ENCODE measurements around the gene TAF4. TPM values are rescaled to one million over a fixed set of nuclear protein-coding genes. Genes with fewer than 3 reads are reported as not detected.

TAF4 gene
- polyA plus RNA-seq, 1 donor from 2014 or later: 10.2 TPM

DNA sequence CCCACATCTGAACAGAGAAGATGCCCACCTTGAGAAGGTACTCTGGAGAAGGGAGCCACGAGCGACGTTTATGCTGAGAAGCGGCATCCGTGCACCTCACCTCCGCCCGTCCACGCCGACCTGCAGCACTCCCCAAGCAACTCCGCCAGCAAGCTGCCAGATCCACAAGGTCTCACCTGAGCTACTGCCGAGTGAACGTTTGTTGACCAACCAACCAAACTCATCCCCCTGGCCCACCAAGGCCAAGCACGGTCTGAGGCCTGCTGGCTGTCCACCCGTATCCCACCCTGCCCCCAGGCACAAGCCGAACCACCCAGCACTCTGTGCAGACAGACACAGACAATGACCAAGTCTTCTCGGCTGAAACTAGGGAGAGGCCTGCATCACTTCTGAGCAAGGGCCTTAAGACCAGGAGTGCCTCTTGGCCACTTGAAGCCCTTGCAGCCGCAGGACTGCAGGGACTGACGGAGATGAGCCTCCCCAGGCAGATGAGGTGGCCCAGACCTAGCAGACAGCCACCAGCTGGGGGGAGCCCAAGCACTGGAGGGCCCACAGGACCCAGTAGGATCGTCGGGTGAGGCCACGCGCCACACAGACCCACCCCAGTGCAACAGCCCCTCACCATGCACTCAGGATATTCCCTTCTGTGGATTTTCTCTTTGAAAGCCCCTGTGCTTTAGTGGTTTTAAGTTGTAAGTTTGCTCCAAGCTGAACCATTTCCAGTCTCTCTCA is 12.1 kb downstream of the TAF4 start:
- Histone ChIP-seq H3K4me2 (ENCODE audit: low read length) (no peak overlapping the region), H3K27me3 (ENCODE audit: insufficient read depth, low read depth, low read length) (no peaks in the 10 kb centered on the region), H3K9me2 (ENCODE audit: insufficient read depth, low read length) (no peaks in the 10 kb centered on the region), H2AFZ (ENCODE audit: low read depth, low read length) (no peak overlapping the region), H3K79me2 (replicated peaks; ENCODE audit: insufficient read depth, low read length) (peaks cover 56% of the 10 kb centered on the region), H4K20me1 (ENCODE audit: insufficient read depth) (no peaks in the 10 kb centered on the region), H3F3A (ENCODE audit: insufficient read depth, low read length, poor library complexity, severe bottlenecking) (no peaks in the 10 kb centered on the region), H3K4me3 (ENCODE audit: low read length) (no peak overlapping the region), H3K9me3 (ENCODE audit: low read length) (no peaks in the 10 kb centered on the region), H3K9ac (ENCODE audit: low read length) (no peak overlapping the region), H3K27ac (ENCODE audit: low read length) (no peak overlapping the region), H3K36me3 (ENCODE audit: insufficient read depth, low read length) (peaks cover 11% of the 10 kb centered on the region)
- no peak for TF ChIP-seq RAD21 (conservative IDR thresholded peaks at IDR 0.05)

DNA sequence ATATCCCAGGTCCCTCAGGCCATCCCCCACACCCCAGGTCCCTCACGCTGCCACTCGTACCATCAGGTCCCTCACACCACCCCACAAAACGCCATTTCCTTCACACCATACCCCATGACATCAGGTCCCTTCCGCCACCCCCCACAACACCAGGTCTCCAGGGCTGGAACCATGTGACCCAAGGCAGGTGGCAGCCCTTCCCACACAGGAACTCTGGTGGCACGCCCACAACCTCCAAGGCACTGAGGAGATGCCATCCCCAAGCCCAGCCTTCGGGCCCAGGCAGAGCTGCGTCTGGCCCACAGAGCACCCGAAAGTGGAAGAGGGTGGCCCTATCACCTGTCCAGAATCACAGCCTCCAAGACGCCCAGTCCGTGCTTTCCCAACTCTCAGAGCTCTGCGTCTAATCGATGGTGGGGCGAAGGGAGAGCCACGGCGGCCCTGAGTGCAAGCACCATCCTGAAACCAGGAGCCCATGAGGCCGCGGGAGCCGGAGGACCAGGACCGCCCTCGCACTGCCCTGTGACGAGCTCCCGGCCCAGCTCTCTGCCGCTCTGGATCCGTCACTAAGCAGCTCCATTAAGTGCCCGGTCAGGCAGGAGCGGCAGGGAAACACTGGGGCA is 12.7 kb downstream of the TAF4 start:
- Histone ChIP-seq H3K9ac (ENCODE audit: low read length) (no peak overlapping the region), H3K9me2 (ENCODE audit: insufficient read depth, low read length) (no peaks in the 10 kb centered on the region), H3K27me3 (ENCODE audit: insufficient read depth, low read depth, low read length) (no peaks in the 10 kb centered on the region), H3K79me2 (replicated peaks; ENCODE audit: insufficient read depth, low read length) (peaks cover 59% of the 10 kb centered on the region), H3K9me3 (ENCODE audit: low read length) (no peaks in the 10 kb centered on the region), H3K4me2 (ENCODE audit: low read length) (no peak overlapping the region), H3F3A (ENCODE audit: insufficient read depth, low read length, poor library complexity, severe bottlenecking) (no peaks in the 10 kb centered on the region), H3K36me3 (ENCODE audit: insufficient read depth, low read length) (peaks cover 11% of the 10 kb centered on the region), H2AFZ (ENCODE audit: low read depth, low read length) (no peak overlapping the region), H3K4me3 (ENCODE audit: low read length) (no peak overlapping the region), H4K20me1 (ENCODE audit: insufficient read depth) (no peaks in the 10 kb centered on the region), H3K27ac (ENCODE audit: low read length) (no peak overlapping the region)
- TF ChIP-seq RAD21 (conservative IDR thresholded peaks at IDR 0.05) (no peak), SMC3 (conservative IDR thresholded peaks at IDR 0.05; ENCODE audit: poor library complexity) (no peak), EP300 (conservative IDR thresholded peaks at IDR 0.05; ENCODE audit: poor library complexity, severe bottlenecking) (no peak), TAF1 (IDR thresholded peaks at IDR 0.05; ENCODE audit: low read depth) (no peak), EZH2 (IDR thresholded peaks at IDR 0.05; ENCODE audit: borderline replicate concordance, insufficient read depth, low read length, poor library complexity, severe bottlenecking) (no peak), POLR2AphosphoS5 (IDR thresholded peaks at IDR 0.05) (no peak), MXI1 (conservative IDR thresholded peaks at IDR 0.05; ENCODE audit: poor library complexity, severe bottlenecking) (no peak)
- TF ChIP-seq, protein P1, sequence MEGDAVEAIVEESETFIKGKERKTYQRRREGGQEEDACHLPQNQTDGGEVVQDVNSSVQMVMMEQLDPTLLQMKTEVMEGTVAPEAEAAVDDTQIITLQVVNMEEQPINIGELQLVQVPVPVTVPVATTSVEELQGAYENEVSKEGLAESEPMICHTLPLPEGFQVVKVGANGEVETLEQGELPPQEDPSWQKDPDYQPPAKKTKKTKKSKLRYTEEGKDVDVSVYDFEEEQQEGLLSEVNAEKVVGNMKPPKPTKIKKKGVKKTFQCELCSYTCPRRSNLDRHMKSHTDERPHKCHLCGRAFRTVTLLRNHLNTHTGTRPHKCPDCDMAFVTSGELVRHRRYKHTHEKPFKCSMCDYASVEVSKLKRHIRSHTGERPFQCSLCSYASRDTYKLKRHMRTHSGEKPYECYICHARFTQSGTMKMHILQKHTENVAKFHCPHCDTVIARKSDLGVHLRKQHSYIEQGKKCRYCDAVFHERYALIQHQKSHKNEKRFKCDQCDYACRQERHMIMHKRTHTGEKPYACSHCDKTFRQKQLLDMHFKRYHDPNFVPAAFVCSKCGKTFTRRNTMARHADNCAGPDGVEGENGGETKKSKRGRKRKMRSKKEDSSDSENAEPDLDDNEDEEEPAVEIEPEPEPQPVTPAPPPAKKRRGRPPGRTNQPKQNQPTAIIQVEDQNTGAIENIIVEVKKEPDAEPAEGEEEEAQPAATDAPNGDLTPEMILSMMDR (IDR thresholded peaks at IDR 0.05; ENCODE audit: poor library complexity, severe bottlenecking): no peak
- TF ChIP-seq, protein P2, sequence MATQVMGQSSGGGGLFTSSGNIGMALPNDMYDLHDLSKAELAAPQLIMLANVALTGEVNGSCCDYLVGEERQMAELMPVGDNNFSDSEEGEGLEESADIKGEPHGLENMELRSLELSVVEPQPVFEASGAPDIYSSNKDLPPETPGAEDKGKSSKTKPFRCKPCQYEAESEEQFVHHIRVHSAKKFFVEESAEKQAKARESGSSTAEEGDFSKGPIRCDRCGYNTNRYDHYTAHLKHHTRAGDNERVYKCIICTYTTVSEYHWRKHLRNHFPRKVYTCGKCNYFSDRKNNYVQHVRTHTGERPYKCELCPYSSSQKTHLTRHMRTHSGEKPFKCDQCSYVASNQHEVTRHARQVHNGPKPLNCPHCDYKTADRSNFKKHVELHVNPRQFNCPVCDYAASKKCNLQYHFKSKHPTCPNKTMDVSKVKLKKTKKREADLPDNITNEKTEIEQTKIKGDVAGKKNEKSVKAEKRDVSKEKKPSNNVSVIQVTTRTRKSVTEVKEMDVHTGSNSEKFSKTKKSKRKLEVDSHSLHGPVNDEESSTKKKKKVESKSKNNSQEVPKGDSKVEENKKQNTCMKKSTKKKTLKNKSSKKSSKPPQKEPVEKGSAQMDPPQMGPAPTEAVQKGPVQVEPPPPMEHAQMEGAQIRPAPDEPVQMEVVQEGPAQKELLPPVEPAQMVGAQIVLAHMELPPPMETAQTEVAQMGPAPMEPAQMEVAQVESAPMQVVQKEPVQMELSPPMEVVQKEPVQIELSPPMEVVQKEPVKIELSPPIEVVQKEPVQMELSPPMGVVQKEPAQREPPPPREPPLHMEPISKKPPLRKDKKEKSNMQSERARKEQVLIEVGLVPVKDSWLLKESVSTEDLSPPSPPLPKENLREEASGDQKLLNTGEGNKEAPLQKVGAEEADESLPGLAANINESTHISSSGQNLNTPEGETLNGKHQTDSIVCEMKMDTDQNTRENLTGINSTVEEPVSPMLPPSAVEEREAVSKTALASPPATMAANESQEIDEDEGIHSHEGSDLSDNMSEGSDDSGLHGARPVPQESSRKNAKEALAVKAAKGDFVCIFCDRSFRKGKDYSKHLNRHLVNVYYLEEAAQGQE (IDR thresholded peaks at IDR 0.05; ENCODE audit: borderline replicate concordance): no peak
